HEK293T (cell line): ENCODE data around the gene ARNT2.

Experiments used
- ARNT ChIP-seq: fragments of 450-650 bp; IDR thresholded peaks from 2 replicates; pipeline ENCODE4 v1.6.1; 2017; ENCODE audit warnings: mild to moderate bottlenecking
- BHLHE40 ChIP-seq: fragments of 450-650 bp; IDR thresholded peaks from 2 replicates; pipeline ENCODE4 v1.6.1; 2016; ENCODE audit warnings: mild to moderate bottlenecking, moderate library complexity, borderline replicate concordance
- CTBP1 ChIP-seq: fragments of 450-650 bp; IDR thresholded peaks from 2 replicates; pipeline ENCODE4 v1.6.1; 2016; ENCODE audit warnings: borderline replicate concordance
- ELF4 ChIP-seq: fragments of 450-650 bp; IDR thresholded peaks from 2 replicates; pipeline ENCODE4 v1.6.1; 2017; ENCODE audit warnings: antibody characterized with exemption
- FOXA1 ChIP-seq: fragments of 450-650 bp; IDR thresholded peaks from 2 replicates; pipeline ENCODE4 v1.6.1; 2016; ENCODE audit warnings: mild to moderate bottlenecking
- FOXK2 ChIP-seq: fragments of 450-650 bp; IDR thresholded peaks from 2 replicates; pipeline ENCODE4 v1.6.1; 2016; ENCODE audit warnings: mild to moderate bottlenecking
- FOXM1 ChIP-seq: fragments of 450-650 bp; IDR thresholded peaks from 2 replicates; pipeline ENCODE4 v1.6.1; 2017; ENCODE audit warnings: mild to moderate bottlenecking, borderline replicate concordance
- HDGF ChIP-seq: fragments of 450-650 bp; IDR thresholded peaks from 2 replicates; pipeline ENCODE4 v1.6.1; 2017; ENCODE audit warnings: antibody characterized with exemption, borderline replicate concordance
- NFRKB ChIP-seq: fragments of 450-650 bp; IDR thresholded peaks from 2 replicates; pipeline ENCODE4 v1.6.1; 2016; ENCODE audit warnings: mild to moderate bottlenecking, moderate library complexity
- SP1 ChIP-seq: fragments of 450-650 bp; IDR thresholded peaks from 2 replicates; pipeline ENCODE4 v1.6.1; 2017
- SUZ12 ChIP-seq: fragments of 450-650 bp; IDR thresholded peaks from 2 replicates; pipeline ENCODE4 v1.6.1; 2016; ENCODE audit warnings: mild to moderate bottlenecking
- TARDBP ChIP-seq: fragments of 450-650 bp; IDR thresholded peaks from 2 replicates; pipeline ENCODE4 v1.6.1; 2016
- ZNF384 ChIP-seq: fragments of 450-650 bp; IDR thresholded peaks from 2 replicates; pipeline ENCODE4 v1.6.1; 2016
- TF ChIP-seq, protein P1 (sequence below): fragments of 450-650 bp; IDR thresholded peaks from 2 replicates; pipeline ENCODE4 v1.6.1; 2016

DNA sequence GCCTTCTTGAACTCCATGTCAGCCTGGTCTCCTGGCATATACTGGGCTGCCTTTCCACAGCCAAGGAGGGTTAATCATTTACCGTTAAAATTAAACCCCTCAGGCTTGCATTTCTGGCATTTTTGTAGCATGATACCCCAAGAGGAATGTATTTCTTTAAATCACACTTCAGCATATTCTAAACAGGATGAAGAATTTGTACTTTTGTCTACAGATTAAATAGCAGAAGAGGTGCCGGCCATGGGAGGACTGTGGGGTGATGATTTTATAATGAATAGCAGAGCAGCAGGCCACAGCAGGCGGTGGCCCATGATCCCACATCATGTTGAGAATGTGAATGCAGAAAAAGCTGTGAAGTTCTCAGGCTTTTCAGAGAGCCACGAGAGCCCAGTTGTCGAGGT is 90.2 kb downstream of the ARNT2 start:
- no peak for TF ChIP-seq FOXK2
- TF ChIP-seq FOXA1, result no peak
- no peak for TF ChIP-seq ELF4
- TF ChIP-seq, protein P1, sequence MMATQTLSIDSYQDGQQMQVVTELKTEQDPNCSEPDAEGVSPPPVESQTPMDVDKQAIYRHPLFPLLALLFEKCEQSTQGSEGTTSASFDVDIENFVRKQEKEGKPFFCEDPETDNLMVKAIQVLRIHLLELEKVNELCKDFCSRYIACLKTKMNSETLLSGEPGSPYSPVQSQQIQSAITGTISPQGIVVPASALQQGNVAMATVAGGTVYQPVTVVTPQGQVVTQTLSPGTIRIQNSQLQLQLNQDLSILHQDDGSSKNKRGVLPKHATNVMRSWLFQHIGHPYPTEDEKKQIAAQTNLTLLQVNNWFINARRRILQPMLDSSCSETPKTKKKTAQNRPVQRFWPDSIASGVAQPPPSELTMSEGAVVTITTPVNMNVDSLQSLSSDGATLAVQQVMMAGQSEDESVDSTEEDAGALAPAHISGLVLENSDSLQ, result no peak
- no peak for TF ChIP-seq FOXM1
- TF ChIP-seq SP1, result no peak
- no peak for TF ChIP-seq SUZ12
- TF ChIP-seq BHLHE40, result no peak
- TF ChIP-seq NFRKB, result no peak
- TF ChIP-seq HDGF, result no peak
- TF ChIP-seq ZNF384, result no peak
- TF ChIP-seq TARDBP, result no peak
- no peak for TF ChIP-seq CTBP1
- TF ChIP-seq ARNT, result no peak
